T-helper 17 cell (primary cell): ENCODE results near the gene NEK6. TPM values are rescaled to one million over a fixed set of nuclear protein-coding genes. Genes with fewer than 3 reads are reported as not detected.

Source experiments
- ATAC-seq: fragments of 150-1000 bp; cut with Tn5 transposase; 2 replicates; pipeline ENCODE4 v1.10.0; 2021; ENCODE audit warnings: mild to moderate bottlenecking, moderate library complexity
- DNase-seq, 3 donors: peaks; one replicate each; pipeline versions ENCODE4 v3.0.0 to v3.0.0-alpha.2; 2020 to 2021
- H3K9me3 ChIP-seq: one replicate; pipeline ENCODE4 v1.7.0; 2013; ENCODE audit warnings: low read length, mild to moderate bottlenecking; ENCODE audit not compliant: control insufficient read depth, poor library complexity, severe bottlenecking
- H3K27ac Mint-ChIP-seq: one replicate; pipeline ENCODE4 v1.8.0; 2022; ENCODE audit warnings: mild to moderate bottlenecking, moderate library complexity, mixed read lengths
- H3K27me3 Mint-ChIP-seq: one replicate; pipeline ENCODE4 v1.8.0; 2022; ENCODE audit warnings: mixed read lengths
- H3K36me3 Mint-ChIP-seq: one replicate; pipeline ENCODE4 v1.8.0; 2022; ENCODE audit warnings: low read depth, mixed read lengths
- H3K4me1 Mint-ChIP-seq: one replicate; pipeline ENCODE4 v1.8.0; 2022; ENCODE audit warnings: mild to moderate bottlenecking, mixed read lengths
- H3K4me3 Mint-ChIP-seq: one replicate; pipeline ENCODE4 v1.8.0; 2022; ENCODE audit warnings: mild to moderate bottlenecking, moderate library complexity, mixed read lengths
- total RNA-seq, 4 donors: library from RNA in 2 of 4; stranded (reverse) in 2 of 4; gene quantifications; one replicate each; pipeline ENCODE4 v1.2.3 and lab custom pipeline; 2022 to 2026

NEK6 gene
- total RNA-seq, 2 donors from 2014 or later, result 7.8 to 12.7 TPM

- ATAC-seq (no peak), DNase-seq (no peak)
- Mint-ChIP-seq H3K27ac (peak overlapping the region; percentile 41), H3K36me3 (peaks cover 2% of the 10 kb centered on the region), H3K4me1 (peaks cover 2% of the 10 kb centered on the region), H3K4me3 (no peak overlapping the region), H3K27me3 (no peaks in the 10 kb centered on the region)
- no peaks in the 10 kb centered on the region for H3K9me3 ChIP-seq
Measured at GRCh38 chr9:124346347-124347163, 88.8 kb downstream of the NEK6 start.

- no peak for ATAC-seq
- H3K9me3 ChIP-seq, result no peaks in the 10 kb centered on the region
- no peaks in the 10 kb centered on the region for H3K27me3 Mint-ChIP-seq
- DNase-seq, result no peak
- H3K4me3 Mint-ChIP-seq, result no peak overlapping the region
- peak overlapping the region; percentile 41 for H3K27ac Mint-ChIP-seq
- peaks cover 2% of the 10 kb centered on the region for H3K36me3 Mint-ChIP-seq
- peaks cover 2% of the 10 kb centered on the region for H3K4me1 Mint-ChIP-seq
Measured at GRCh38 chr9:124347206-124347967, 89.6 kb downstream of the NEK6 start.

GRCh38 chr9:124347968-124348358 is 90.2 kb downstream of the NEK6 start:
- H3K4me3 Mint-ChIP-seq, result no peak overlapping the region
- no peaks in the 10 kb centered on the region for H3K27me3 Mint-ChIP-seq
- H3K27ac Mint-ChIP-seq, result no peak overlapping the region
- H3K36me3 Mint-ChIP-seq, result peaks cover 4% of the 10 kb centered on the region
- DNase-seq (no peak), ATAC-seq (no peak)
- no peaks in the 10 kb centered on the region for H3K9me3 ChIP-seq
- H3K4me1 Mint-ChIP-seq, result no peaks in the 10 kb centered on the region

- DNase-seq, result no peak
Measured at GRCh38 chr9:124348363-124348762, 90.6 kb downstream of the NEK6 start.

GRCh38 chr9:124348831-124349230 is 91.1 kb downstream of the NEK6 start:
- no peaks in the 10 kb centered on the region for H3K9me3 ChIP-seq
- ATAC-seq (no peak), DNase-seq (no peak)
- Mint-ChIP-seq H3K4me1 (no peaks in the 10 kb centered on the region), H3K36me3 (peaks cover 4% of the 10 kb centered on the region), H3K4me3 (no peak overlapping the region), H3K27ac (peak overlapping the region; percentile 60), H3K27me3 (no peaks in the 10 kb centered on the region)

More at GRCh38 chr9:124348363-124348762, 90.6 kb downstream of the NEK6 start:
- Mint-ChIP-seq H3K27me3 (no peaks in the 10 kb centered on the region), H3K36me3 (peaks cover 4% of the 10 kb centered on the region), H3K4me1 (no peaks in the 10 kb centered on the region), H3K4me3 (no peak overlapping the region), H3K27ac (no peak overlapping the region)
- ATAC-seq, result no peak
- H3K9me3 ChIP-seq, result no peaks in the 10 kb centered on the region

- no peaks in the 10 kb centered on the region for H3K9me3 ChIP-seq
- no peak overlapping the region for H3K4me3 Mint-ChIP-seq
- H3K4me1 Mint-ChIP-seq, result no peaks in the 10 kb centered on the region
- no peak for DNase-seq
- no peak for ATAC-seq
- H3K27me3 Mint-ChIP-seq, result no peaks in the 10 kb centered on the region
- H3K27ac Mint-ChIP-seq, result peak overlapping the region; percentile 60
- peaks cover 4% of the 10 kb centered on the region for H3K36me3 Mint-ChIP-seq
Measured at GRCh38 chr9:124349267-124349666, 91.5 kb downstream of the NEK6 start.

GRCh38 chr9:124349675-124350493 is 92.1 kb downstream of the NEK6 start:
- Mint-ChIP-seq H3K4me3 (no peak overlapping the region), H3K27ac (peak overlapping the region; percentile 60), H3K4me1 (peaks cover 2% of the 10 kb centered on the region), H3K36me3 (peaks cover 4% of the 10 kb centered on the region), H3K27me3 (no peaks in the 10 kb centered on the region)
- DNase-seq (no peak), ATAC-seq (no peak)
- no peaks in the 10 kb centered on the region for H3K9me3 ChIP-seq

GRCh38 chr9:124350494-124351263 is 92.9 kb downstream of the NEK6 start:
- Mint-ChIP-seq H3K27ac (no peak overlapping the region), H3K4me1 (peaks cover 2% of the 10 kb centered on the region), H3K27me3 (no peaks in the 10 kb centered on the region), H3K36me3 (peaks cover 4% of the 10 kb centered on the region), H3K4me3 (no peak overlapping the region)
- no peak for ATAC-seq
- H3K9me3 ChIP-seq, result no peaks in the 10 kb centered on the region
- no peak for DNase-seq

GRCh38 chr9:124351672-124352468 is 94.1 kb downstream of the NEK6 start:
- no peak overlapping the region for H3K27ac Mint-ChIP-seq
- DNase-seq, result no peak
- H3K27me3 Mint-ChIP-seq, result no peaks in the 10 kb centered on the region
- ATAC-seq, result no peak
- no peak overlapping the region for H3K4me3 Mint-ChIP-seq
- H3K36me3 Mint-ChIP-seq, result peaks cover 4% of the 10 kb centered on the region
- no peaks in the 10 kb centered on the region for H3K9me3 ChIP-seq
- H3K4me1 Mint-ChIP-seq, result peaks cover 4% of the 10 kb centered on the region

GRCh38 chr9:124352616-124353015 is 94.9 kb downstream of the NEK6 start:
- Mint-ChIP-seq H3K27ac (no peak overlapping the region), H3K4me3 (peak overlapping the region; percentile 43), H3K4me1 (peaks cover 11% of the 10 kb centered on the region), H3K36me3 (peaks cover 4% of the 10 kb centered on the region), H3K27me3 (no peaks in the 10 kb centered on the region)
- no peaks in the 10 kb centered on the region for H3K9me3 ChIP-seq
- ATAC-seq (no peak), DNase-seq (no peak)

GRCh38 chr9:124353166-124353768 is 95.5 kb downstream of the NEK6 start:
- Mint-ChIP-seq H3K36me3 (peaks cover 4% of the 10 kb centered on the region), H3K4me1 (peaks cover 14% of the 10 kb centered on the region), H3K27ac (no peak overlapping the region), H3K27me3 (no peaks in the 10 kb centered on the region), H3K4me3 (no peak overlapping the region)
- no peak for DNase-seq
- H3K9me3 ChIP-seq, result no peaks in the 10 kb centered on the region
- no peak for ATAC-seq
